DOHH2 (cell line): ENCODE results near the gene ZNF814.
"Not testable (repeated sequence)": the region's sequence is repeated elsewhere in the genome, so short reads cannot be mapped to it uniquely, and the experiment has no call there.

ENCODE experiments used
- H3F3A ChIP-seq: fragments of 200-600 bp; sonication (generic), shearing (Covaris generic); 2 replicates; pipeline ENCODE4 v1.6.0; 2016; ENCODE audit warnings: antibody characterized with exemption, mild to moderate bottlenecking; ENCODE audit not compliant: control insufficient read depth, insufficient read depth
- H3K27ac ChIP-seq: fragments of 200-600 bp; sonication (generic); 2 replicates; pipeline ENCODE4 v1.5.1; 2014; ENCODE audit warnings: low read depth, mild to moderate bottlenecking, low read length, moderate library complexity
- H3K27me3 ChIP-seq: fragments of 200-600 bp; sonication (generic); 2 replicates; pipeline ENCODE4 v1.6.1; 2014; ENCODE audit warnings: mild to moderate bottlenecking, low read length, mixed read lengths; ENCODE audit not compliant: control insufficient read depth
- H3K36me3 ChIP-seq: fragments of 200-600 bp; sonication (generic); 2 replicates; pipeline ENCODE4 v1.6.1; 2014; ENCODE audit warnings: mild to moderate bottlenecking, low read length, moderate library complexity, mixed read lengths; ENCODE audit not compliant: control insufficient read depth
- H3K4me1 ChIP-seq: fragments of 200-600 bp; sonication (generic); 2 replicates; pipeline ENCODE4 v1.6.1; 2014; ENCODE audit warnings: mild to moderate bottlenecking, low read length, mixed read lengths; ENCODE audit not compliant: control insufficient read depth
- H3K4me2 ChIP-seq: fragments of 200-600 bp; sonication (generic); 2 replicates; pipeline ENCODE4 v1.6.0; 2014; ENCODE audit warnings: mild to moderate bottlenecking, low read length, moderate library complexity
- H3K4me3 ChIP-seq: fragments of 200-600 bp; sonication (generic); 2 replicates; pipeline ENCODE4 v1.5.1; 2014; ENCODE audit warnings: mild to moderate bottlenecking, low read length, mixed read lengths
- H3K79me2 ChIP-seq: fragments of 200-600 bp; sonication (generic); 2 replicates; pipeline ENCODE4 v1.6.1; 2014; ENCODE audit warnings: mild to moderate bottlenecking, low read length, mixed read lengths; ENCODE audit not compliant: control insufficient read depth
- H3K9me2 ChIP-seq: fragments of 200-600 bp; sonication (generic); replicated peaks from 2 replicates; pipeline ENCODE4 v1.6.1; 2014; ENCODE audit warnings: mild to moderate bottlenecking, low read length, mixed read lengths; ENCODE audit not compliant: control insufficient read depth
- H3K9me3 ChIP-seq: fragments of 200-600 bp; sonication (generic); 2 replicates; pipeline ENCODE4 v1.6.1; 2014; ENCODE audit warnings: antibody characterized with exemption, low read length, mixed read lengths; ENCODE audit not compliant: control insufficient read depth, insufficient read depth
- H4K20me1 ChIP-seq: fragments of 200-600 bp; sonication (generic); 2 replicates; pipeline ENCODE4 v1.6.0; 2014; ENCODE audit warnings: low read depth, mild to moderate bottlenecking, antibody characterized with exemption, low read length, moderate library complexity; ENCODE audit not compliant: control insufficient read depth, insufficient read depth
- CTCF ChIP-seq: fragments of 200-600 bp; sonication (generic); IDR thresholded peaks from one replicate; pipeline ENCODE4 v1.5.1; 2014; ENCODE audit warnings: antibody characterized with exemption, mild to moderate bottlenecking, low read depth, low read length; ENCODE audit not compliant: poor library complexity, severe bottlenecking
- EZH2phosphoT487 ChIP-seq: fragments of 200-600 bp; sonication (generic); IDR thresholded peaks from 2 replicates; pipeline ENCODE4 v1.6.1; 2017; ENCODE audit warnings: borderline replicate concordance, mild to moderate bottlenecking, antibody characterized with exemption, low read length, moderate library complexity, mixed read lengths

The ZNF814 gene

GRCh38 chr19:57821095-57821494 lies 67.7 kb downstream of the ZNF814 start:
- not testable (repeated sequence) for H3K9me3 ChIP-seq, H3K9me2 ChIP-seq, H3K27ac ChIP-seq, H3K27me3 ChIP-seq, H4K20me1 ChIP-seq, H3F3A ChIP-seq
- Histone ChIP-seq H3K4me2 (peak overlapping the region; percentile 73; the same call in 1 of the 2 replicates), H3K36me3 (peaks cover 56% of the 10 kb centered on the region), H3K79me2 (peaks cover 72% of the 10 kb centered on the region), H3K4me1 (peaks cover 15% of the 10 kb centered on the region), H3K4me3 (peak overlapping the region; percentile 95)

DNA sequence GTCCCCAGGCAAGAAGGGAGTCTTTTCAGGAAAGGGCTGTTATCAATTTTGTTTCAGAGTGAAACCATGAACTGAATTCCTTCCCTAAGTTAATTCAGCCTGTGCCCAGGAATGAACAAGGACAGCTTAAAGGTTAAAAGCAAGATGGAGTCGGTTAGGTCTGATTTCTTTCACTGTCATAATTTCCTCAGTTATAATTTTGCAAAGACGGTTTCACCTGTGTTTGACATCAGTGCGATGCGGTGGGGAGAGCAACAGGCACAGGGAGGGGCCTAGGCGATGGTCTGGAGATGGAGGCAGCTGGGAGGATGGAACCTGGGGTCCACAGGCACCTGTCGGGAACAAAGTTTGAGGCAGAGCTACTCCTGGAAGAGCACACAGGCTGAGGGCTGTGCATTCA lies 68.2 kb downstream of the ZNF814 start:
- Histone ChIP-seq H3F3A (no peaks in the 10 kb centered on the region), H3K4me1 (peaks cover 15% of the 10 kb centered on the region), H3K4me3 (peak overlapping the region; percentile 95), H3K27ac (no peak overlapping the region), H3K36me3 (peaks cover 51% of the 10 kb centered on the region), H3K27me3 (no peaks in the 10 kb centered on the region), H3K9me3 (peaks cover 3% of the 10 kb centered on the region; the same call in 1 of the 2 replicates), H3K9me2 (no peaks in the 10 kb centered on the region), H3K79me2 (peaks cover 67% of the 10 kb centered on the region), H4K20me1 (no peaks in the 10 kb centered on the region), H3K4me2 (peak overlapping the region; percentile 73)
- TF ChIP-seq EZH2phosphoT487 (no peak), CTCF (no peak)

GRCh38 chr19:57819475-57820148 lies 69.2 kb downstream of the ZNF814 start:
- H3K27ac ChIP-seq, result peak overlapping the region; percentile 56
- H3F3A ChIP-seq, result no peaks in the 10 kb centered on the region
- peak overlapping the region; percentile 95 for H3K4me3 ChIP-seq
- H3K4me2 ChIP-seq, result peak overlapping the region; percentile 73
- H3K9me3 ChIP-seq, result no peaks in the 10 kb centered on the region; the same call in 1 of the 2 replicates
- peaks cover 57% of the 10 kb centered on the region for H3K79me2 ChIP-seq
- TF ChIP-seq EZH2phosphoT487 (no peak), CTCF (no peak)
- peaks cover 41% of the 10 kb centered on the region for H3K36me3 ChIP-seq
- no peaks in the 10 kb centered on the region for H3K27me3 ChIP-seq
- H4K20me1 ChIP-seq, result no peaks in the 10 kb centered on the region
- H3K4me1 ChIP-seq, result peaks cover 20% of the 10 kb centered on the region
- no peaks in the 10 kb centered on the region for H3K9me2 ChIP-seq

- H3K79me2 ChIP-seq, result peaks cover 55% of the 10 kb centered on the region
- H3K27ac ChIP-seq, result no peak overlapping the region
- H3K4me2 ChIP-seq, result peak overlapping the region; percentile 73
- H3K36me3 ChIP-seq, result peaks cover 29% of the 10 kb centered on the region
- peak overlapping the region; percentile 95 for H3K4me3 ChIP-seq
- H3K4me1 ChIP-seq, result peaks cover 25% of the 10 kb centered on the region
- no peaks in the 10 kb centered on the region for H3K9me2 ChIP-seq
- TF ChIP-seq EZH2phosphoT487, result no peak
- TF ChIP-seq CTCF, result no peak
- H4K20me1 ChIP-seq, result no peaks in the 10 kb centered on the region
- H3K27me3 ChIP-seq, result no peaks in the 10 kb centered on the region
- H3K9me3 ChIP-seq, result no peaks in the 10 kb centered on the region; the same call in 1 of the 2 replicates
- H3F3A ChIP-seq, result no peaks in the 10 kb centered on the region
These were observed 70.5 kb downstream of the ZNF814 start for GRCh38 chr19:57818378-57818777.
